C4-2B (cell line): ENCODE measurements around the gene TMEM252.

Source experiments
- ZFX ChIP-seq: fragments of 450-650 bp; IDR thresholded peaks from 2 replicates; pipeline ENCODE4 v1.6.1; 2017
- TF ChIP-seq, protein P1 (sequence below): fragments of 450-650 bp; conservative IDR thresholded peaks from 2 replicates; pipeline ENCODE4 v1.5.1; 2017; ENCODE audit warnings: mild to moderate bottlenecking

DNA sequence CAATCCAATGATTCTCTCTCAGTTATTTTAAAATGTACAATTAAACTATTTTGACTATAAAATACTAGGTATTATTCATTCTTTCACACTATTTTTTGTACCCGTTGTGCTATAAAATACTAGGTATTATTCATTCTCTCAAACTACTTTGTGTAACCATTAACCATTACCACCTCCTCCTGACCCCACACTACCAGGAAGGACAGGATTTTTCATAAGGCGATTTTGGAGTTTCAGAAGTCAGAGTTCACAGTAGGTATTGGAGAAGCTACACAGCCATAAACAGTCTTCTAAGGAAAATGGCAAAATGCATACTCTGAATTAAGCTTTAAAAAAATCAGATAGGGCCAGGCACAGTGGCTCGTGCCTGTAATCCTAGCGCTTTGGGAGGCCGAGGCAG, 35.1 kb upstream of the TMEM252 start:
- TF ChIP-seq ZFX = no peak
- TF ChIP-seq, protein P1, sequence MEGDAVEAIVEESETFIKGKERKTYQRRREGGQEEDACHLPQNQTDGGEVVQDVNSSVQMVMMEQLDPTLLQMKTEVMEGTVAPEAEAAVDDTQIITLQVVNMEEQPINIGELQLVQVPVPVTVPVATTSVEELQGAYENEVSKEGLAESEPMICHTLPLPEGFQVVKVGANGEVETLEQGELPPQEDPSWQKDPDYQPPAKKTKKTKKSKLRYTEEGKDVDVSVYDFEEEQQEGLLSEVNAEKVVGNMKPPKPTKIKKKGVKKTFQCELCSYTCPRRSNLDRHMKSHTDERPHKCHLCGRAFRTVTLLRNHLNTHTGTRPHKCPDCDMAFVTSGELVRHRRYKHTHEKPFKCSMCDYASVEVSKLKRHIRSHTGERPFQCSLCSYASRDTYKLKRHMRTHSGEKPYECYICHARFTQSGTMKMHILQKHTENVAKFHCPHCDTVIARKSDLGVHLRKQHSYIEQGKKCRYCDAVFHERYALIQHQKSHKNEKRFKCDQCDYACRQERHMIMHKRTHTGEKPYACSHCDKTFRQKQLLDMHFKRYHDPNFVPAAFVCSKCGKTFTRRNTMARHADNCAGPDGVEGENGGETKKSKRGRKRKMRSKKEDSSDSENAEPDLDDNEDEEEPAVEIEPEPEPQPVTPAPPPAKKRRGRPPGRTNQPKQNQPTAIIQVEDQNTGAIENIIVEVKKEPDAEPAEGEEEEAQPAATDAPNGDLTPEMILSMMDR = no peak
